Lower leg skin (tissue), 4 donors: ENCODE measurements around the gene RSPRY1. TPM values are rescaled to one million over a fixed set of nuclear protein-coding genes. Genes with fewer than 3 reads are reported as not detected.

ENCODE experiments used
- DNase-seq, 2 donors: peaks; one replicate each; pipeline ENCODE4 v3.0.0-alpha.2; 2019; ENCODE audit warnings: low spot score in 2 of 2
- H3K4me3 ChIP-seq: fragments of 200-600 bp; sonication (generic); 2 replicates; pipeline ENCODE4 v1.5.1; 2017; ENCODE audit warnings: mild to moderate bottlenecking, low read depth; ENCODE audit not compliant: poor library complexity, severe bottlenecking
- CTCF ChIP-seq, 3 donors: fragments of 450-650 bp; IDR thresholded peaks; one replicate each; pipeline ENCODE4 v1.5.1; 2016; ENCODE audit warnings: antibody characterized with exemption in 3 of 3, mild to moderate bottlenecking in 3 of 3, moderate library complexity in 2 of 3
- POLR2A ChIP-seq, 2 donors: fragments of 450-650 bp; IDR thresholded peaks; one replicate each; pipeline ENCODE4 v1.6.1; 2016 to 2017; ENCODE audit warnings: antibody characterized with exemption in 2 of 2, mild to moderate bottlenecking in 1 of 2, moderate library complexity in 1 of 2
- WGBS, 2 donors: methylation state at CpG; one replicate each; pipeline ENCODE4 v1.1.5; 2018; 5-methylcytosine and 5-hydroxymethylcytosine counted together
- intact Hi-C: fragments of 100-400 bp; cut with DNase I; formaldehyde crosslinking; loops from one replicate; pipeline ENCODE4 v1.15.0; 2023; ENCODE audit warnings: low total_unique reads
- total RNA-seq, 4 donors: library from RNA; depleted of rRNA; stranded (reverse); fragments of >200 nt; gene quantifications; one replicate each; pipeline ENCODE4 v1.1.0, GENCODE V29; 2016

Gene RSPRY1
- total RNA-seq, 4 donors from 2014 or later = 23.8 to 31.2 (median 26.8) TPM

- TF ChIP-seq POLR2A (IDR thresholded peaks at IDR 0.05) (no peak), CTCF (IDR thresholded peaks at IDR 0.05) (no peak)
- peak in 1 of 2 donors; percentile 79 for DNase-seq
These were observed 90.5 kb downstream of the RSPRY1 start for GRCh38 chr16:57276596-57276995.

GRCh38 chr16:57277586-57277985, 91.5 kb downstream of the RSPRY1 start:
- intact Hi-C loops = no loop called here
- DNase-seq = no peak
- no peak overlapping the region for H3K4me3 ChIP-seq
- WGBS, 2 donors = 46 to 47% methylated on average over 1 of the region's 1 CpG
- TF ChIP-seq CTCF (IDR thresholded peaks at IDR 0.05) (no peak), POLR2A (IDR thresholded peaks at IDR 0.05) (no peak)

More at GRCh38 chr16:57276596-57276995, 90.5 kb downstream of the RSPRY1 start:
- H3K4me3 ChIP-seq = no peak overlapping the region
- intact Hi-C loops = no loop called here
- WGBS, 2 donors = 24 to 25% methylated on average over 5 of the region's 5 CpGs

- 53 to 57% methylated on average over 3 to 4 of the region's 4 CpGs for WGBS, 2 donors
- no peak overlapping the region for H3K4me3 ChIP-seq
These were observed 92.4 kb downstream of the RSPRY1 start for GRCh38 chr16:57278494-57278893.

GRCh38 chr16:57279780-57280638, 93.9 kb downstream of the RSPRY1 start:
- H3K4me3 ChIP-seq = no peak overlapping the region
- DNase-seq = no peak
- TF ChIP-seq CTCF (IDR thresholded peaks at IDR 0.05) (peak in 1 of 3 donors; percentile 56), POLR2A (IDR thresholded peaks at IDR 0.05) (no peak)
- 55 to 56% methylated on average over 7 of the region's 7 CpGs for WGBS, 2 donors
- intact Hi-C loops = no loop called here

More at GRCh38 chr16:57278494-57278893, 92.4 kb downstream of the RSPRY1 start:
- DNase-seq = no peak
- intact Hi-C loops = no loop called here
- TF ChIP-seq CTCF (IDR thresholded peaks at IDR 0.05) = no peak
- TF ChIP-seq POLR2A (IDR thresholded peaks at IDR 0.05) = no peak

GRCh38 chr16:57281791-57282190, 95.7 kb downstream of the RSPRY1 start:
- TF ChIP-seq POLR2A (IDR thresholded peaks at IDR 0.05) (no peak), CTCF (IDR thresholded peaks at IDR 0.05) (no peak)
- no peak for DNase-seq
- intact Hi-C loops = no loop called here
- H3K4me3 ChIP-seq = no peak overlapping the region
- 78 to 84% methylated on average over 2 to 3 of the region's 3 CpGs for WGBS, 2 donors
